Muscle layer of duodenum (tissue), 2 donors: ENCODE measurements around the gene ETV5.

Source experiments
- H3K27ac ChIP-seq: one replicate; pipeline ENCODE4 v1.7.0; 2013; ENCODE audit warnings: mild to moderate bottlenecking, low read length
- H3K27me3 ChIP-seq: one replicate; pipeline ENCODE4 v1.7.0; 2013; ENCODE audit warnings: low read depth, mild to moderate bottlenecking, control low read depth, low read length
- H3K36me3 ChIP-seq, 2 donors: one replicate each; pipeline ENCODE4 v1.7.0; 2013; ENCODE audit warnings: low read length in 2 of 2, control low read depth in 1 of 2, mild to moderate bottlenecking in 1 of 2; ENCODE audit not compliant: insufficient read depth in 2 of 2, control insufficient read depth in 1 of 2
- H3K4me1 ChIP-seq, 2 donors: one replicate each; pipeline ENCODE4 v1.7.0; 2013; ENCODE audit warnings: low read length in 2 of 2, mild to moderate bottlenecking in 2 of 2, control low read depth in 1 of 2, moderate library complexity in 1 of 2; ENCODE audit not compliant: insufficient read depth in 2 of 2, control insufficient read depth in 1 of 2
- H3K4me3 ChIP-seq, 2 donors: one replicate each; pipeline ENCODE4 v1.7.0; 2013; ENCODE audit warnings: low read length in 2 of 2, low read depth in 1 of 2, mild to moderate bottlenecking in 1 of 2
- H3K9me3 ChIP-seq, 2 donors: one replicate each; pipeline ENCODE4 v1.7.0; 2013; ENCODE audit warnings: low read length in 2 of 2, control low read depth in 1 of 2, mild to moderate bottlenecking in 1 of 2; ENCODE audit not compliant: control insufficient read depth in 1 of 2
- donor health status: healthy.

ETV5 gene

GRCh38 chr3:186075931-186076567 lies 32.8 kb downstream of the ETV5 start:
- Histone ChIP-seq H3K27ac (no peak overlapping the region), H3K4me1 (peaks cover 0 to under 1% of the 10 kb centered on the region in 2 donors), H3K4me3 (no peak overlapping the region), H3K27me3 (no peaks in the 10 kb centered on the region), H3K9me3 (peaks cover 0 to 5% of the 10 kb centered on the region in 2 donors), H3K36me3 (peaks cover 0 to 10% of the 10 kb centered on the region in 2 donors)

GRCh38 chr3:186075489-186075888 lies 33.4 kb downstream of the ETV5 start:
- H3K27me3 ChIP-seq: no peaks in the 10 kb centered on the region
- H3K36me3 ChIP-seq: peaks cover 0 to 10% of the 10 kb centered on the region in 2 donors
- H3K9me3 ChIP-seq: peaks cover 0 to 5% of the 10 kb centered on the region in 2 donors
- no peak overlapping the region for H3K27ac ChIP-seq
- H3K4me1 ChIP-seq: peaks cover 0 to 5% of the 10 kb centered on the region in 2 donors
- no peak overlapping the region for H3K4me3 ChIP-seq

GRCh38 chr3:186073641-186074040 lies 35.2 kb downstream of the ETV5 start:
- peaks cover 0 to 5% of the 10 kb centered on the region in 2 donors for H3K4me1 ChIP-seq

GRCh38 chr3:186070996-186071395 lies 37.9 kb downstream of the ETV5 start:
- peaks cover 0 to 5% of the 10 kb centered on the region in 2 donors for H3K4me1 ChIP-seq
- no peak overlapping the region for H3K4me3 ChIP-seq
- no peak overlapping the region for H3K27ac ChIP-seq
- H3K27me3 ChIP-seq: no peaks in the 10 kb centered on the region
- H3K36me3 ChIP-seq: peaks cover 0 to 4% of the 10 kb centered on the region in 2 donors
- peaks cover 0 to 5% of the 10 kb centered on the region in 2 donors for H3K9me3 ChIP-seq

More at GRCh38 chr3:186073641-186074040, 35.2 kb downstream of the ETV5 start:
- Histone ChIP-seq H3K36me3 (peaks cover 0 to 7% of the 10 kb centered on the region in 2 donors), H3K4me3 (no peak overlapping the region), H3K27me3 (no peaks in the 10 kb centered on the region), H3K9me3 (peaks cover 0 to 5% of the 10 kb centered on the region in 2 donors), H3K27ac (no peak overlapping the region)

GRCh38 chr3:186070550-186070949 lies 38.3 kb downstream of the ETV5 start:
- Histone ChIP-seq H3K36me3 (peaks cover 0 to 4% of the 10 kb centered on the region in 2 donors), H3K9me3 (peaks cover 0 to 5% of the 10 kb centered on the region in 2 donors), H3K4me3 (no peak overlapping the region), H3K27ac (no peak overlapping the region), H3K4me1 (peaks cover 0 to 5% of the 10 kb centered on the region in 2 donors), H3K27me3 (no peaks in the 10 kb centered on the region)

- peaks cover 0 to 5% of the 10 kb centered on the region in 2 donors for H3K36me3 ChIP-seq
- H3K4me1 ChIP-seq: peaks cover 0 to 5% of the 10 kb centered on the region in 2 donors
- H3K27ac ChIP-seq: no peak overlapping the region
- H3K4me3 ChIP-seq: no peak overlapping the region
- H3K9me3 ChIP-seq: peaks cover 0 to 3% of the 10 kb centered on the region in 2 donors
- H3K27me3 ChIP-seq: no peaks in the 10 kb centered on the region
Observed at GRCh38 chr3:186070133-186070532, 38.8 kb downstream of the ETV5 start.

GRCh38 chr3:186069199-186069598 lies 39.7 kb downstream of the ETV5 start:
- Histone ChIP-seq H3K36me3 (peaks cover 0 to 9% of the 10 kb centered on the region in 2 donors), H3K4me3 (no peak overlapping the region)

GRCh38 chr3:186068243-186068552 lies 40.7 kb downstream of the ETV5 start:
- no peaks in the 10 kb centered on the region for H3K27me3 ChIP-seq
- no peaks in the 10 kb centered on the region for H3K9me3 ChIP-seq
- no peak overlapping the region for H3K27ac ChIP-seq
- peaks cover 0 to 5% of the 10 kb centered on the region in 2 donors for H3K4me1 ChIP-seq
- no peak overlapping the region for H3K4me3 ChIP-seq
- peaks cover 0 to 9% of the 10 kb centered on the region in 2 donors for H3K36me3 ChIP-seq

More at GRCh38 chr3:186069199-186069598, 39.7 kb downstream of the ETV5 start:
- Histone ChIP-seq H3K9me3 (no peaks in the 10 kb centered on the region), H3K4me1 (peaks cover 0 to 5% of the 10 kb centered on the region in 2 donors), H3K27me3 (no peaks in the 10 kb centered on the region), H3K27ac (no peak overlapping the region)

GRCh38 chr3:186067360-186068242 lies 41.3 kb downstream of the ETV5 start:
- H3K9me3 ChIP-seq: no peaks in the 10 kb centered on the region
- no peak overlapping the region for H3K4me3 ChIP-seq
- no peaks in the 10 kb centered on the region for H3K27me3 ChIP-seq
- no peak overlapping the region for H3K27ac ChIP-seq
- peaks cover 0 to 5% of the 10 kb centered on the region in 2 donors for H3K4me1 ChIP-seq
- peaks cover 0 to 9% of the 10 kb centered on the region in 2 donors for H3K36me3 ChIP-seq

- Histone ChIP-seq H3K9me3 (no peaks in the 10 kb centered on the region), H3K4me1 (no peaks in the 10 kb centered on the region), H3K4me3 (no peak overlapping the region), H3K27ac (no peak overlapping the region), H3K27me3 (no peaks in the 10 kb centered on the region), H3K36me3 (peaks cover 0 to 25% of the 10 kb centered on the region in 2 donors)
Observed at GRCh38 chr3:186060222-186060621, 48.7 kb downstream of the ETV5 start.

GRCh38 chr3:186059192-186059591 lies 49.7 kb downstream of the ETV5 start:
- H3K4me1 ChIP-seq: no peaks in the 10 kb centered on the region
- H3K27me3 ChIP-seq: no peaks in the 10 kb centered on the region
- no peak overlapping the region for H3K27ac ChIP-seq
- no peaks in the 10 kb centered on the region for H3K9me3 ChIP-seq
- peaks cover 0 to 18% of the 10 kb centered on the region in 2 donors for H3K36me3 ChIP-seq
- no peak overlapping the region for H3K4me3 ChIP-seq
